ENCODE data around the gene UTP14C.
"Not testable (repeated sequence)": the region's sequence is repeated elsewhere in the genome, so short reads cannot be mapped to it uniquely, and the experiment has no call there.

The UTP14C gene

DNA sequence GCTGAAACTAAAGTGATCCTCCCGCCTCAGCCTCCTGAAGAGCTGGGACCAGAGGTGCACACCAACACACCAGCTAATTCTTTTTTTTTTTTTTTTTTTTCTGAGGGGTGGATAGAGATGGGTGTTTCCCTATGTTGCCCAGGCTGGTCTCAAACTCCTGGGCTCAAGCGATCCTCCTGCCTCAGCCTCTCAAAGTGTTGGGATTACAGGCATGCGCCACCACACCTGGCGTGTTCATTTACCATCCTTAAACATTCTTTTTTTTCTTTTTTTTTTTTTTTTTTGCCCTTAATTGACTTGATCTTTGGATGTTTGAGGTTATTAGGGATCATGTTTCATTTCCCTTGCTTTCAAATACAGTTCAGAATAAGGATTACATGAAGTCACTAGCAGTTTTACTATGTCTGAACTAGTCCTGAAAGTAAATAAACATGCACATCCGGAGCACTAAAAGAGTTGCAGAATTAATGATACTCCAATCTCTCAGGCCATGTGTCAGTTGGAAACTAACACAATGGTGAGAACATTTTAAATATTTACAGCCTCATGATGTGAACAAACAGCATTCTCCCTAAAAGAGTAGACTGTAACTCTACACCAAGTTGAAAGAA is 10.2 kb downstream of the UTP14C start:
- Histone ChIP-seq H3K9ac (ENCODE audit: low read depth in 1 of 2, low read length in 2 of 2) (no peak overlapping the region), H3K9me3 (ENCODE audit: control insufficient read depth in 1 of 2, low read length in 2 of 2) (no peaks in the 10 kb centered on the region), H3K4me3 (ENCODE audit: low read depth in 1 of 2, low read length in 2 of 2) (no peak overlapping the region), H3K36me3 (ENCODE audit: control insufficient read depth in 1 of 2, insufficient read depth in 2 of 2, low read length in 2 of 2) (no peaks in the 10 kb centered on the region), H3K4me1 (ENCODE audit: control insufficient read depth in 1 of 2, insufficient read depth in 2 of 2, low read length in 2 of 2) (no peaks in the 10 kb centered on the region), H3K27ac (ENCODE audit: low read depth, low read length) (no peak overlapping the region), H3K27me3 (ENCODE audit: control insufficient read depth in 1 of 2, insufficient read depth in 2 of 2, low read length in 2 of 2) (no peaks in the 10 kb centered on the region)

DNA sequence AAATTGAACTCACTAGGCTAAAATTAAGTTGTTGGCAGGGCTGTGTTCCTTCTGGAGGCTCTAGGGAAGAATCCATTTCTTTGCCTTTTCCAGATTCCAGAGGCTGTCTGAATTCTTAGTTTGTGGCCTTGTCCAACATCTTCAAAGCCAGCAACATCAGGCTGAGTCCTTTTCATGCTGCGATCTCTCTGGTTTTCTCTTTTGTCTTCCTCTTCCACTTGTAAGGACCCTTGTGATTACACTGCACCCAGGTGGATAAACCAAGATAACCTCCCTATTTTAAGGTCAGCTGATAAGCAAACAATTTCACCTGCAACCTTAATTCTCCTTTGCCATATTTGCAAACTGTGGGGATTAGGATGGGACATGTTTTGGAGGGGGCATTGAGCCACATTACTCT is 11.5 kb downstream of the UTP14C start:
- no peak overlapping the region for H3K4me3 ChIP-seq (ENCODE audit: low read depth in 1 of 2, low read length in 2 of 2)
- H3K9ac ChIP-seq (ENCODE audit: low read depth in 1 of 2, low read length in 2 of 2), result no peak overlapping the region
- no peaks in the 10 kb centered on the region for H3K9me3 ChIP-seq (ENCODE audit: control insufficient read depth in 1 of 2, low read length in 2 of 2)
- no peaks in the 10 kb centered on the region for H3K36me3 ChIP-seq (ENCODE audit: control insufficient read depth in 1 of 2, insufficient read depth in 2 of 2, low read length in 2 of 2)
- no peaks in the 10 kb centered on the region for H3K27me3 ChIP-seq (ENCODE audit: control insufficient read depth in 1 of 2, insufficient read depth in 2 of 2, low read length in 2 of 2)
- H3K27ac ChIP-seq (ENCODE audit: low read depth, low read length), result no peak overlapping the region
- no peaks in the 10 kb centered on the region for H3K4me1 ChIP-seq (ENCODE audit: control insufficient read depth in 1 of 2, insufficient read depth in 2 of 2, low read length in 2 of 2)

DNA sequence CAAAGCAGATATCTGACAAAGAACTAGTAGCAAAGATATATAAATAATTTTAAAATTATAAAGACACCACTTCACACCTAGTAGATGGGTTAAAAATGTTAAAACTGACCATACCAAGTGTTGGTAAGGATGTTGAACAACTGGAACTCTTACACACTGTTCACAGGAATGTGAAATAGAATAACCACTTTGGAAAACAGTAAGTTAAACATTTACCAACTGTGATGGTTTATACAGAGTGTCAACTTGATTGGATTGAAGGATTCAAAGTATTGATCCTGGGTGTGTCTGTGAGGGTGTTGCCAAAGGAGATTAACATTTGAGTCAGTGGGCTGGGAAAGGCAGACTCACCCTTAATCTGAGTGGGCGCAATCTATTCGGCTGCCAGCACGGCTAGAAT is 19.2 kb downstream of the UTP14C start:
- Histone ChIP-seq H3K27ac (ENCODE audit: low read depth, low read length) (no peak overlapping the region), H3K9ac (ENCODE audit: low read depth in 1 of 2, low read length in 2 of 2) (no peak overlapping the region), H3K9me3 (ENCODE audit: control insufficient read depth in 1 of 2, low read length in 2 of 2) (no peaks in the 10 kb centered on the region), H3K36me3 (ENCODE audit: control insufficient read depth in 1 of 2, insufficient read depth in 2 of 2, low read length in 2 of 2) (no peaks in the 10 kb centered on the region), H3K27me3 (ENCODE audit: control insufficient read depth in 1 of 2, insufficient read depth in 2 of 2, low read length in 2 of 2) (no peaks in the 10 kb centered on the region), H3K4me3 (ENCODE audit: low read depth in 1 of 2, low read length in 2 of 2) (no peak overlapping the region), H3K4me1 (ENCODE audit: control insufficient read depth in 1 of 2, insufficient read depth in 2 of 2, low read length in 2 of 2) (no peaks in the 10 kb centered on the region)

DNA sequence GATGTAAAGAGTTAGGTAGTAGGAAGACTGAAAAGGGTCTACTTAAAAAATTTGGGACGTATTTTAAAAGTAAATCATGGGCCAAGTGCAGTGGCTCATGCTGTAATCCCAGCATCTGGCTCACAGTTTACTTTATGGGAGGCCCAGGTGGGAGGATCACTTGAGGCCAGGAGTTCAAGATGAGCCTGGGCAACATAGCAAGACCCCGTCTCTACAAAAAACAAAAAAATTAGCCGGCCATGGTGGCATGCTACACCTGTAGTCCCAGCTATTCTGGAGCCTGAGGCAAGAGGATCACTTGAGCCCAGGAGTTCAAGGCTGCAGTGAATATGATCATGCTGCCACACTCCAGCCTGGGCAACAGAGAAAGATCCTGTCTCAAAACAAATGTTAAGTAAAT is 23.0 kb downstream of the UTP14C start:
- H3K9me3 ChIP-seq (ENCODE audit: control insufficient read depth in 1 of 2, low read length in 2 of 2), result no peaks in the 10 kb centered on the region
- no peaks in the 10 kb centered on the region for H3K36me3 ChIP-seq (ENCODE audit: control insufficient read depth in 1 of 2, insufficient read depth in 2 of 2, low read length in 2 of 2)
- H3K4me1 ChIP-seq (ENCODE audit: control insufficient read depth in 1 of 2, insufficient read depth in 2 of 2, low read length in 2 of 2), result no peaks in the 10 kb centered on the region
- no peak overlapping the region for H3K4me3 ChIP-seq (ENCODE audit: low read depth in 1 of 2, low read length in 2 of 2)
- H3K9ac ChIP-seq (ENCODE audit: low read depth in 1 of 2, low read length in 2 of 2), result no peak overlapping the region
- H3K27ac ChIP-seq (ENCODE audit: low read depth, low read length), result no peak overlapping the region
- H3K27me3 ChIP-seq (ENCODE audit: control insufficient read depth in 1 of 2, insufficient read depth in 2 of 2, low read length in 2 of 2), result no peaks in the 10 kb centered on the region

DNA sequence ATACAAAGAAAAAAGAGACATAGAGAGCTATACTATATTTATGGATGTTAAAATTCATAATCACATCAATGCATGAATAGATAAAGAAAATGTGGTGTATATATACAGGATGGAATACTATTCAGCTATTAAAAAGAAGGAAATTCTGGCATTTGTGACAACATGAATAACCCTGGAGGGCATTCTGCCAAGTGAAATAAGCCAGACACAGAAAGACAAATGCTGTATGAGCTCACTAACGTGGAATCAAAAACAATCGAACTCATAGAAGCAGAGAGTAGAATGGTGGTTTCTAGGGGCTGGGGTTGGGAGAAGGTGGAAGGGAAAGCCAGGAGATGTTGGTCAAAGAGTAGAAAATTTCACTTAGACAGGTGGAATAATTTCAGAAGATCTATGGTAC is 24.0 kb downstream of the UTP14C start:
- H3K9me3 ChIP-seq (ENCODE audit: control insufficient read depth in 1 of 2, low read length in 2 of 2), result no peaks in the 10 kb centered on the region
- no peak overlapping the region for H3K9ac ChIP-seq (ENCODE audit: low read depth in 1 of 2, low read length in 2 of 2)
- no peak overlapping the region for H3K27ac ChIP-seq (ENCODE audit: low read depth, low read length)
- H3K4me3 ChIP-seq (ENCODE audit: low read depth in 1 of 2, low read length in 2 of 2), result no peak overlapping the region
- H3K36me3 ChIP-seq (ENCODE audit: control insufficient read depth in 1 of 2, insufficient read depth in 2 of 2, low read length in 2 of 2), result no peaks in the 10 kb centered on the region
- no peaks in the 10 kb centered on the region for H3K27me3 ChIP-seq (ENCODE audit: control insufficient read depth in 1 of 2, insufficient read depth in 2 of 2, low read length in 2 of 2)
- H3K4me1 ChIP-seq (ENCODE audit: control insufficient read depth in 1 of 2, insufficient read depth in 2 of 2, low read length in 2 of 2), result no peaks in the 10 kb centered on the region

DNA sequence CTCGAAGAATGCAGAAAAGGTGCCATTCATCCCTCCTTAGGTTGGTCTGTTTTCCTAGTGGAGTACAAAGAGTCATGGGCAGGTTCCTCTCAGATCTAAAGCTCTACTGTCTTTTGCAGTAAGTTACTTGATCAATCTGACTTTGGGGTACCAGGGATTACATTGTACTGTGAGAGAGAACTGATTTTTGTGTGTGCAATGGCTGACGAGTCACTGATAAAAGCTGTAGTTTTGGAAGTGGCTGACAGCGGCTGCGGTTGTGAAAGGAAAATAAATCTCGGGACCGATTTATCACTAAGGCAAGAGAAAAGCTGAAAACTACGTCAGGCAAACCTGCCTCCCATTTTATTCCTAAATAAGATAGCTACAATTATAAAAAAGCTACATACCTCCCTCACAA is 26.9 kb downstream of the UTP14C start:
- H3K9ac ChIP-seq (ENCODE audit: low read depth in 1 of 2, low read length in 2 of 2), result no peak overlapping the region
- H3K36me3 ChIP-seq (ENCODE audit: control insufficient read depth in 1 of 2, insufficient read depth in 2 of 2, low read length in 2 of 2), result no peaks in the 10 kb centered on the region
- no peaks in the 10 kb centered on the region for H3K4me1 ChIP-seq (ENCODE audit: control insufficient read depth in 1 of 2, insufficient read depth in 2 of 2, low read length in 2 of 2)
- no peaks in the 10 kb centered on the region for H3K9me3 ChIP-seq (ENCODE audit: control insufficient read depth in 1 of 2, low read length in 2 of 2)
- no peak overlapping the region for H3K4me3 ChIP-seq (ENCODE audit: low read depth in 1 of 2, low read length in 2 of 2)
- no peak overlapping the region for H3K27ac ChIP-seq (ENCODE audit: low read depth, low read length)
- H3K27me3 ChIP-seq (ENCODE audit: control insufficient read depth in 1 of 2, insufficient read depth in 2 of 2, low read length in 2 of 2), result no peaks in the 10 kb centered on the region

DNA sequence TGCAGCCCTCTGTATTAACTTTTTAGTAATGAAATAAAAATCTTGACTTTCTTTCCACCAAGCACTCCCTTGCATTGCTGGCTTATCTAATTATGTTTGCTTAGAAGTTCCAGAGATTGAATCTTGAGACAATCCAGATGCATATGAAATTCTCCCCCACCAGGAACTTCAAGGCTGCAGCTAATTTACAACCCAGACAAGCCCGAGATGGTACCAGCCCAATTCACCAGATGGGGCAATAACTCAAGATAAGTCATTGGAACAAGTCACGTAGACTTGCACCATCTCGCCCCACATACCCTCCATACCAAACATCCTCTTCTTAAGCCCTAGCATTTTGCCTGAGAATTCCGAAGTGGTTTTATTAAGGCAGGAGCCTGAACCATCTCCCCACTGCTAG is 29.0 kb downstream of the UTP14C start:
- Histone ChIP-seq H3K36me3 (ENCODE audit: control insufficient read depth in 1 of 2, insufficient read depth in 2 of 2, low read length in 2 of 2) (no peaks in the 10 kb centered on the region), H3K27me3 (ENCODE audit: control insufficient read depth in 1 of 2, insufficient read depth in 2 of 2, low read length in 2 of 2) (no peaks in the 10 kb centered on the region), H3K9ac (ENCODE audit: low read depth in 1 of 2, low read length in 2 of 2) (no peak overlapping the region), H3K4me1 (ENCODE audit: control insufficient read depth in 1 of 2, insufficient read depth in 2 of 2, low read length in 2 of 2) (no peaks in the 10 kb centered on the region), H3K27ac (ENCODE audit: low read depth, low read length) (no peak overlapping the region), H3K4me3 (ENCODE audit: low read depth in 1 of 2, low read length in 2 of 2) (no peak overlapping the region), H3K9me3 (ENCODE audit: control insufficient read depth in 1 of 2, low read length in 2 of 2) (no peaks in the 10 kb centered on the region)

DNA sequence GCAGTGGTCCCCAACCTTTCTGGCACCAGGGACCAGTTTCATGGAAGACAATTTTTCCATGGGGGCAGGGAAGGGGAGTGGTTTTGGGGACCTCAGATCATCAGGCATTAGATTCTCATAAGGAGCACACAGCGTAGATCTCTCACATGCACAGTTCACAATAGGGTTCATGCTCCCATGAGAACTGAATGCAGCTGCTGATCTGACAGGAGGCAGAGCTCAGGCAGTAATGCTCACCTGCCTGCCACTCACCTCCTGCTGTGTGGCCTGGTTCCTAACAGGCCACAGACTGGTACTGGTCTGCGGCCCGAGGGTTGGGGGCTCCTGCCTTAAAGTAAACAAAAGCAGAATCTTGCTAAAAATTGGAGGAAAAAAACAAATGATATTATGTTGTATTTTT is 36.6 kb downstream of the UTP14C start:
- not testable (repeated sequence) for H3K27me3 ChIP-seq (ENCODE audit: control insufficient read depth in 1 of 2, insufficient read depth in 2 of 2, low read length in 2 of 2); H3K4me3 ChIP-seq (ENCODE audit: low read depth in 1 of 2, low read length in 2 of 2); H3K9ac ChIP-seq (ENCODE audit: low read depth in 1 of 2, low read length in 2 of 2); H3K4me1 ChIP-seq (ENCODE audit: control insufficient read depth in 1 of 2, insufficient read depth in 2 of 2, low read length in 2 of 2); H3K27ac ChIP-seq (ENCODE audit: low read depth, low read length); H3K36me3 ChIP-seq (ENCODE audit: control insufficient read depth in 1 of 2, insufficient read depth in 2 of 2, low read length in 2 of 2); H3K9me3 ChIP-seq (ENCODE audit: control insufficient read depth in 1 of 2, low read length in 2 of 2)

DNA sequence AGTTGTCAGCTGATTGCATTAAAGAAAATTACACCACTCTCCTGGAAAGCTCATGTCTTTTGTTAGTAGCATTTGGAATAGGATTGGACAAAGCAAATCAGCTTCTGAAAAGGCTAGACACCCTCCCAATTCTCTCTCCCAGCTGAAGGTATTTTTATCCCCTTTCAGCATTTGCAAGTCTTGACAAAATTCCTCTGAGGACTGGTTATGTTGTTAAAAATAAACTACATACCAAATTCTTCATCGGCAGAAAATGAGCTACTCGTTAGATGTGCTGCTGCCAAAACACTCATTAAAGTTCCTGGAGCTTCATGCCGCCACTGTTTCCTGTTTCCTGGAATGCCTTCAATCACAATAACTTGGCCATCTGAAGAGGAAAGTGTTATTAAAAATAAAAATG is 37.1 kb downstream of the UTP14C start:
- Histone ChIP-seq H3K9me3 (ENCODE audit: control insufficient read depth in 1 of 2, low read length in 2 of 2) (peaks cover 6 to 7% of the 10 kb centered on the region in 2 donors), H3K27ac (ENCODE audit: low read depth, low read length) (no peak overlapping the region), H3K4me1 (ENCODE audit: control insufficient read depth in 1 of 2, insufficient read depth in 2 of 2, low read length in 2 of 2) (no peaks in the 10 kb centered on the region)

DNA sequence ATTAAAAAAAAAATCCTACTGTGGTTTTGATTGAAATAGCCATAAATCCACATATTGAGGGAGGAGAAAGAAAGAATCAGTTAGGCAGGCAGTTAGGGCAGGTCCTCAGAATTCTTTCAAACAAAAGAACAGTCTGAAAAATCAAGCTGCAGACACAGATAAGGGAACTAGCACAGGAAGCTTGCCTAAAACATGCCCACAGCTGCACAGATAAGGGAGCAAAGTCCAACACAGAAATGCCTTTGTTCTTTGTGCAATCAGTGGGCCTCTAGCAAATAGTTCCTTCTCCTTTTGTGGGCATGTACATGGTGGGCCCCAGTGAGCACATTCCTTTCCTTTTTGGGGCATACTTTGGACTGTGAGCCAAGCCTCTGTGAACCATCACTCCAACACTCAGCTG is 42.7 kb downstream of the UTP14C start:
- Histone ChIP-seq H3K9ac (ENCODE audit: low read depth in 1 of 2, low read length in 2 of 2) (no peak overlapping the region), H3K9me3 (ENCODE audit: control insufficient read depth in 1 of 2, low read length in 2 of 2) (peaks cover 21 to 23% of the 10 kb centered on the region in 2 donors), H3K36me3 (ENCODE audit: control insufficient read depth in 1 of 2, insufficient read depth in 2 of 2, low read length in 2 of 2) (no peaks in the 10 kb centered on the region), H3K4me1 (ENCODE audit: control insufficient read depth in 1 of 2, insufficient read depth in 2 of 2, low read length in 2 of 2) (no peaks in the 10 kb centered on the region), H3K27ac (ENCODE audit: low read depth, low read length) (no peak overlapping the region), H3K4me3 (ENCODE audit: low read depth in 1 of 2, low read length in 2 of 2) (no peak overlapping the region), H3K27me3 (ENCODE audit: control insufficient read depth in 1 of 2, insufficient read depth in 2 of 2, low read length in 2 of 2) (no peaks in the 10 kb centered on the region)

More for the DNA sequence above, 37.1 kb downstream of the UTP14C start:
- H3K36me3 ChIP-seq (ENCODE audit: control insufficient read depth in 1 of 2, insufficient read depth in 2 of 2, low read length in 2 of 2), result no peaks in the 10 kb centered on the region
- no peak overlapping the region for H3K9ac ChIP-seq (ENCODE audit: low read depth in 1 of 2, low read length in 2 of 2)
- H3K27me3 ChIP-seq (ENCODE audit: control insufficient read depth in 1 of 2, insufficient read depth in 2 of 2, low read length in 2 of 2), result no peaks in the 10 kb centered on the region
- no peak overlapping the region for H3K4me3 ChIP-seq (ENCODE audit: low read depth in 1 of 2, low read length in 2 of 2)

Data from duodenal mucosa (tissue), 2 donors.